ENCODE data around the gene ACVR1. TPM values are rescaled to one million over a fixed set of nuclear protein-coding genes. Genes with fewer than 3 reads are reported as not detected.

Gene ACVR1
- total RNA-seq, 1 experiment from 2014 or later = 11.1 TPM

DNA sequence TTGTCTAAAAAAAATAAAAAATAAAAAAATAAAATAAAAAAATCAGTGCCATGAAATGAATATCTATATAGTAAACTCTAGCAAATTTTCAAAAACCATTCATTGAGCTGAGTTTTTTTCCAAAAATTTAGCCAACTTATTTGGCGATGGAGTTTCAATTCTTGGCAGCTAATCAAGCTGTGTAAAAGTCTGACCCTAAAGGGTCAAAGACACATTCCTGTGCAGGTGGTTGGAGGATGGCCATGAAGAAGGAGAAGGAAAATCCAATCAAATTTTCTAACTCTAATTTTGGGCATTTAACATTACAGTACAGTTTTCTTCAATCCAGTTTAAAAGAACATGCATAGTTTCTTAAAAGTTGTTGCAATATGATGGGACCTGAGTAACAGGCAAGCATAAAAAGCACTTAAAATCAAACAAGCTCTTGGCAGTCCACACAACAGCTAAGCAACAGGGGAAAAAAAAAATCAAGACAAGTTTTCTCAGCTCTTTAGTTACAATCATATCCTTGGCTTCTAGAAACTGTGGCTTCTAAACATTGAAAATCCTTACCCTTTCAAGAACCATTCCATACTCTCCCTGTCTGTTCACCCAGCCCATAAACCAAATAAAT lies 54.5 kb downstream of the ACVR1 start:
- H3K9me3 Mint-ChIP-seq (ENCODE audit: unreplicated experiment) = no peaks in the 10 kb centered on the region
- no TSS peak for BruUV-seq (replicated peaks)
- H3K4me3 ChIP-seq (ENCODE audit: low read depth, low read length) = no peak overlapping the region
- H3K4me3 Mint-ChIP-seq (ENCODE audit: unreplicated experiment) = no peak overlapping the region
- peaks cover 30% of the 10 kb centered on the region for H3K36me3 Mint-ChIP-seq (ENCODE audit: insufficient read depth, unreplicated experiment)
- H3K9me3 ChIP-seq = no peaks in the 10 kb centered on the region
- no peak overlapping the region for H3K27ac Mint-ChIP-seq (ENCODE audit: unreplicated experiment)
- ChIA-PET POLR2A (no interaction called here), CTCF (no interaction called here)
- no peaks in the 10 kb centered on the region for H3K27me3 ChIP-seq (replicated peaks; ENCODE audit: control insufficient read depth, insufficient read depth, low read length)
- intact Hi-C loops (cut with micrococcal nuclease; ENCODE audit: unreplicated experiment) = no loop called here
- no peaks in the 10 kb centered on the region for H3K36me3 ChIP-seq (ENCODE audit: control insufficient read depth, insufficient read depth, low read length)
- DNase-seq = no peak
- TF ChIP-seq, protein P1, sequence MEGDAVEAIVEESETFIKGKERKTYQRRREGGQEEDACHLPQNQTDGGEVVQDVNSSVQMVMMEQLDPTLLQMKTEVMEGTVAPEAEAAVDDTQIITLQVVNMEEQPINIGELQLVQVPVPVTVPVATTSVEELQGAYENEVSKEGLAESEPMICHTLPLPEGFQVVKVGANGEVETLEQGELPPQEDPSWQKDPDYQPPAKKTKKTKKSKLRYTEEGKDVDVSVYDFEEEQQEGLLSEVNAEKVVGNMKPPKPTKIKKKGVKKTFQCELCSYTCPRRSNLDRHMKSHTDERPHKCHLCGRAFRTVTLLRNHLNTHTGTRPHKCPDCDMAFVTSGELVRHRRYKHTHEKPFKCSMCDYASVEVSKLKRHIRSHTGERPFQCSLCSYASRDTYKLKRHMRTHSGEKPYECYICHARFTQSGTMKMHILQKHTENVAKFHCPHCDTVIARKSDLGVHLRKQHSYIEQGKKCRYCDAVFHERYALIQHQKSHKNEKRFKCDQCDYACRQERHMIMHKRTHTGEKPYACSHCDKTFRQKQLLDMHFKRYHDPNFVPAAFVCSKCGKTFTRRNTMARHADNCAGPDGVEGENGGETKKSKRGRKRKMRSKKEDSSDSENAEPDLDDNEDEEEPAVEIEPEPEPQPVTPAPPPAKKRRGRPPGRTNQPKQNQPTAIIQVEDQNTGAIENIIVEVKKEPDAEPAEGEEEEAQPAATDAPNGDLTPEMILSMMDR (IDR thresholded peaks at IDR 0.05; ENCODE audit: insufficient read depth in 1 of 2, low read depth in 1 of 2, low read length in 1 of 2, severe bottlenecking in 1 of 2, unreplicated experiment in 1 of 2) = no peak
- peaks cover 13% of the 10 kb centered on the region for H3K4me1 Mint-ChIP-seq (ENCODE audit: low read depth, unreplicated experiment)
- H3K4me1 ChIP-seq = 0 out of 2 replicates have a peak, but pooled peaks cover 3% of the 10 kb centered on the region
- H3K27me3 Mint-ChIP-seq (ENCODE audit: insufficient read depth, unreplicated experiment) = no peaks in the 10 kb centered on the region

DNA sequence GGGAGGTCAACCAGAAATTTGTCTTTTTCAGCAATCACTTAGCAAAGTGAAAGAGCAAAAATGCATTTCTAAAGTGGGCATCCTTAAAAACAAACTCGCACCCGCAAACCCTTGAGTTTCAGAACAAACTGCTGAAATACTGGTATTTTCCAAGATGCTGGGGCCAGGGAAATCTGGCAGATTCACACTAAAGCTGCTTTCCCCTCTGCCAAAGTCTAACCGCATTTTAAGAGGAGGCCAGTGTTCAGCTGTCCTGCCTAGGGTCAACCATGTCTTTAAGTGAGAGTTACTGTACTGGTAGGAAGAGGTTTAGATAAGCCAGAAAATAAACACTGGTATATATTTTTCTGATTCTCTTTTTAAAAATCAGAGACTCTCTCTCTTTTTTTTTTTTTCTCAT lies 55.9 kb downstream of the ACVR1 start:
- peaks cover 24% of the 10 kb centered on the region for H3K36me3 Mint-ChIP-seq (ENCODE audit: insufficient read depth, unreplicated experiment)
- no peak overlapping the region for H3K27ac Mint-ChIP-seq (ENCODE audit: unreplicated experiment)

DNA sequence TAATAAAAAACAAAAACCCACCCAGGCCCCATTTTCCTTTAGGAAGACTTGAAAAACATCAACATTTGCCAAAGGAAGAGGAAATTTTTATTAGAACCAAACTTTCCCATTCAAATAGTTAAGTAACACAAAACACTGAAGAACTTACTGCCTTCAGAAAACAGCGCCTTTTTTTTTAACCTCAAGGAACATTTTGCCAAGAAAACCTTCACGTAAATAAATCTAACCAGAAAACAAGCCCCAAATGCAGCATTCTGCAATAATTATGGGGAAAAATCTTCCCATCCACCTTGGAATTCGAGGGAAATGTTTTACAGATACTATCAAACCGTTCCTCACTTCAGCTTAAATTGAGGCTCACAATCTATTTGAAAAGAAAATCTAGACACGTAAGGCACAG lies 56.4 kb downstream of the ACVR1 start:
- H3K4me3 Mint-ChIP-seq (ENCODE audit: unreplicated experiment) = no peak overlapping the region
- H3K27me3 Mint-ChIP-seq (ENCODE audit: insufficient read depth, unreplicated experiment) = no peaks in the 10 kb centered on the region
- ChIA-PET POLR2A (no interaction called here), CTCF (no interaction called here)
- H3K27me3 ChIP-seq (replicated peaks; ENCODE audit: control insufficient read depth, insufficient read depth, low read length) = no peaks in the 10 kb centered on the region
- H3K36me3 ChIP-seq (ENCODE audit: control insufficient read depth, insufficient read depth, low read length) = no peaks in the 10 kb centered on the region
- BruUV-seq (replicated peaks) = no TSS peak
- DNase-seq = no peak
- no peaks in the 10 kb centered on the region for H3K4me1 Mint-ChIP-seq (ENCODE audit: low read depth, unreplicated experiment)
- H3K4me1 ChIP-seq = no peaks in the 10 kb centered on the region
- no peak overlapping the region for H3K27ac Mint-ChIP-seq (ENCODE audit: unreplicated experiment)
- no peaks in the 10 kb centered on the region for H3K9me3 Mint-ChIP-seq (ENCODE audit: unreplicated experiment)
- H3K9me3 ChIP-seq = no peaks in the 10 kb centered on the region
- peaks cover 20% of the 10 kb centered on the region for H3K36me3 Mint-ChIP-seq (ENCODE audit: insufficient read depth, unreplicated experiment)
- TF ChIP-seq, protein P1 (IDR thresholded peaks at IDR 0.05; ENCODE audit: insufficient read depth in 1 of 2, low read depth in 1 of 2, low read length in 1 of 2, severe bottlenecking in 1 of 2, unreplicated experiment in 1 of 2) = no peak
- no peak overlapping the region for H3K4me3 ChIP-seq (ENCODE audit: low read depth, low read length)
- intact Hi-C loops (cut with micrococcal nuclease; ENCODE audit: unreplicated experiment) = no loop called here

More for the DNA sequence above, 55.9 kb downstream of the ACVR1 start:
- H3K9me3 Mint-ChIP-seq (ENCODE audit: unreplicated experiment) = no peaks in the 10 kb centered on the region
- no peaks in the 10 kb centered on the region for H3K27me3 Mint-ChIP-seq (ENCODE audit: insufficient read depth, unreplicated experiment)
- H3K36me3 ChIP-seq (ENCODE audit: control insufficient read depth, insufficient read depth, low read length) = no peaks in the 10 kb centered on the region
- ChIA-PET CTCF (no interaction called here), POLR2A (no interaction called here)
- BruUV-seq (replicated peaks) = no TSS peak
- no peaks in the 10 kb centered on the region for H3K9me3 ChIP-seq
- no peak overlapping the region for H3K4me3 Mint-ChIP-seq (ENCODE audit: unreplicated experiment)
- H3K4me1 Mint-ChIP-seq (ENCODE audit: low read depth, unreplicated experiment) = no peaks in the 10 kb centered on the region
- H3K4me1 ChIP-seq = no peaks in the 10 kb centered on the region
- TF ChIP-seq, protein P1 (IDR thresholded peaks at IDR 0.05; ENCODE audit: insufficient read depth in 1 of 2, low read depth in 1 of 2, low read length in 1 of 2, severe bottlenecking in 1 of 2, unreplicated experiment in 1 of 2) = no peak
- no peak overlapping the region for H3K4me3 ChIP-seq (ENCODE audit: low read depth, low read length)
- DNase-seq = no peak
- no peaks in the 10 kb centered on the region for H3K27me3 ChIP-seq (replicated peaks; ENCODE audit: control insufficient read depth, insufficient read depth, low read length)
- intact Hi-C loops (cut with micrococcal nuclease; ENCODE audit: unreplicated experiment) = no loop called here
